Stimulated activated CD4-positive, alpha-beta T cell treated with anti-CD3 and anti-CD28 coated beads, Interleukin-4, amount 100 ng/mL, for 48 hours (primary cell): ENCODE measurements around the gene TUBB4A.

Experiments used
- DNase-seq, 2 donors: peaks; one replicate each; pipeline ENCODE4 v3.0.0-alpha.2; 2020; ENCODE audit warnings: low read depth in 2 of 2

TUBB4A gene

DNA sequence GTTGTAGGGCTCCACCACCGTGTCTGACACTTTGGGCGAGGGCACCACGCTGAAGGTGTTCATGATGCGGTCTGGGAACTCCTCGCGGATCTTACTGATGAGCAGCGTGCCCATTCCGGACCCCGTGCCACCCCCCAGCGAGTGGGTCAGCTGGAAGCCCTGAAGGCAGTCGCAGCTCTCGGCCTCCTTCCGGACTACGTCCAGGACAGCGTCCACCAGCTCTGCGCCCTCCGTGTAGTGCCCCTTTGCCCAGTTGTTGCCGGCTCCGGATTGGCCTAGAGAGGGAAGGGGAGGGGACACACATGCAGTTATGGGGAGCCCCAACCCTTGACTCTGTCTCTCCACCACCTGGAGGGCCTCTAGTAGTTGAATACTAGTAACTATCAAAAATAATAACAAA, 6.2 kb downstream of the TUBB4A start:
- DNase-seq, result no peak

DNA sequence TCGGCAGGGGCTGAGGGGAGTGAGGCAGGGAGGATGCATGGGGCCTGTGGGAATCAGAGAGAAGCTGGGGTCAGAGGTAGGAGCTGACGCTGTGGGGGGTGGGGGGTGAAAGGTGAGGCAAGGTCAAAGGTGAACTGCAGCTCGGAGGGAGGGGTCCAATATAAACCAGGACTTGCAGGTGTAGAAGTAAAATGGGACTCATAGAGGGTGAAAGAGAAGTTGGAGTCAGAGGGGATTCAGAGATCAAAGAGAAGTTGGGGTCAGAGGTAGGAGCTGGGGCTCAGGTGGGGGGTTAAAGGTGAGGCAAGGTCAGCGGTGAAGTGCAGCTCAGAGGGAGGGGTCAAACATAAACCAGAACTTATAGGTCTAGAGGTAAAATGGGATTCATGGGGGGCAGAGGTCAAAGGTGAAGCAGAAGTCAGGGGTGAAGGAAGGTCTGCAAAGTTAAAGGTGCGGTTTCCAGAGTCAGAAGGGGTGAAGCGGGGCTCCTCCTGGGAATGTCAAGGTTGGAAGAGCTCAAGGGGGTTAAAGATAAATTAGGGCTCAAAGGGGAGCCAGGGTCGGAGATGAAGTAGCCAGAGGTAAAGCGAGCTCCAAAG, 7.6 kb downstream of the TUBB4A start:
- no peak for DNase-seq

DNA sequence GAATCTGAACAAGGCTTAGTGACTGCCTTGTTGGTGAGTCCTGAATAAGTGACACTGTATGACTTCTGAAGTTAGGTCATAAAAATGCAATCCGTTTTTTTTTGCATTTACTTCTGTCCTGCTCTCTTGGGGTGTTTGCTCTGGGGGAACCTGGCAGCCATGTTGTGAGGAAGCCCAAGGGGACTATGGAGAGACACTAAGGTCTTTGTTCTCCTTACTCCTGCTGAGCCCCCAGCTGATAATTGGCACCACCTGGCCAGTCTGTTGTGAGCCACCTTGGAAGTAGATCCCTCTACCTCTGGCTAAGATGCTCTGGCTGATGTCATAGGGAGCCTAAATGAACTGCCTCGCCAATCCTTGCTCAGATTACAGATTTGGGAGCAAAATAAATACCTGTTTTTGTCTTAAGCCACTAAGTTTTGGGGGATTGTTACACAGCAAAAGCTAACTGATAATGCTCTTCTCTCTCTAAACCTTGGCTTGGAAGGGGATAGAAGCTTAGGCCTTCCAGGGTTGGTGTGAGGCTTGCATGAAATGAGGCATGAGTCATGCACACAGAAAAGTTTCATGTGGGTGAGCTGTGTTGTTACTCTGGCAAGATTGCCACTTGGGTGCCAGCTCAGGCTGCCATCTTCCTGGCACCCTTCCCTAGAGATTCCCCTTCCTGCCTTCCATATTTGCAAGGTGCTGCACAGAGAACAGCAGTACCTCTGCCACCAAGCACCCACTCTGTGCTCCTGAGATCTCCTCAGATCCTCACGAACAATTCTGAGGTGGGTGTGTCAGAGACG, 10.1 kb downstream of the TUBB4A start:
- DNase-seq, result no peak

- no peak for DNase-seq
Observed at GRCh38 chr19:6490134-6490533, 12.0 kb downstream of the TUBB4A start.

GRCh38 chr19:6489278-6490061, 12.6 kb downstream of the TUBB4A start:
- no peak for DNase-seq

DNA sequence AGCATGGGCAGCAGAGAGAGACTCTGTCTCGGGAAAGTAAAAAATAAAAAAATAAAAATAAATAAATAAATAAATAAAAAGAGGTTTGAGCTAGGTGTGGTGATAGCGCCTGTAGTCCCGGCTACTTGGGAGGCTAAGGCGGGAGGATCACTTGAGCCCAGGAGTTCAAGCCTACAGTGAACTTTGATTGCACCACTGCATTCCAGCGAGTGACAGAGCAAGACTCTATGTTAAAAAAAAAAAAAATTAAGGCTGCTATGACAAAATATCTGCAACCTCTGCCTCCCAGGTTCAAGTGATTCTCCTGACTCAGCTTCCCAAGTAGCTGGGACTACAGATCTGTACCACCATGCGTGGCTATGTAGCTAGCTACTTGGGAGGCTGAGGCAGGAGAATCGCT, 17.3 kb downstream of the TUBB4A start:
- DNase-seq, result no peak

GRCh38 chr19:6484230-6484629, 17.9 kb downstream of the TUBB4A start:
- DNase-seq, result no peak

GRCh38 chr19:6483235-6483634, 18.9 kb downstream of the TUBB4A start:
- no peak for DNase-seq

GRCh38 chr19:6482343-6482686, 19.8 kb downstream of the TUBB4A start:
- no peak for DNase-seq

- peak; percentile 55 to 58 for DNase-seq
Observed at GRCh38 chr19:6481541-6482342, 20.4 kb downstream of the TUBB4A start, which contains the start of gene DENND1C. TSS of gene DENND1C (minus strand) at chr19:6481787. CDS start at chr19:6481695, 92 bp downstream.

DNA sequence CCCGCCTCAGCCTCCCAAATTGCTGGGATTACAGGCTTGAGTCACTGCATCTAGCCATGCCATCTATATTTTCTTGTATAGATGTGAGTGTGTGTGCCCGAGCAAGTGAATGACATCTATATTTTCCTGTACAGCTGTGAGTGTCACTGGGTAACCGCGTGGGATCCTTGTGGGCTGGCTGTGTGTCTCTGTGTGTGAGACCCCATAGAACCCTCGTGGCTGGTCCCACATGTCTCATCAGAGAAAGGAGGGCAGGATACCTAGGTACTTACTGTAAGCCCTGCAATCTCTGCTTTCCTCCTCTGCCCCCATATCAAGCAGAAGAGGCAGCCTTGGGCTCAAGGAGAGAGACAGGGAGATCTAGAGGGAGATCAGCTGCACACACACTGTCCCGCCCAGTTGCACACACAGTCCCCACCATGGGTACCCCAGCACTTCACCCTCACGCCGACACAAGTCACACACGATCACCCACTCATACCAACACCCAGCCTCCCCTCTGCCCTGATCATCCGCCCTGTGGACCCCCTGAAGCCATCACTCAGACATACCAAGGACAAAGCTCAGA, 21.2 kb downstream of the TUBB4A start:
- no peak for DNase-seq

DNA sequence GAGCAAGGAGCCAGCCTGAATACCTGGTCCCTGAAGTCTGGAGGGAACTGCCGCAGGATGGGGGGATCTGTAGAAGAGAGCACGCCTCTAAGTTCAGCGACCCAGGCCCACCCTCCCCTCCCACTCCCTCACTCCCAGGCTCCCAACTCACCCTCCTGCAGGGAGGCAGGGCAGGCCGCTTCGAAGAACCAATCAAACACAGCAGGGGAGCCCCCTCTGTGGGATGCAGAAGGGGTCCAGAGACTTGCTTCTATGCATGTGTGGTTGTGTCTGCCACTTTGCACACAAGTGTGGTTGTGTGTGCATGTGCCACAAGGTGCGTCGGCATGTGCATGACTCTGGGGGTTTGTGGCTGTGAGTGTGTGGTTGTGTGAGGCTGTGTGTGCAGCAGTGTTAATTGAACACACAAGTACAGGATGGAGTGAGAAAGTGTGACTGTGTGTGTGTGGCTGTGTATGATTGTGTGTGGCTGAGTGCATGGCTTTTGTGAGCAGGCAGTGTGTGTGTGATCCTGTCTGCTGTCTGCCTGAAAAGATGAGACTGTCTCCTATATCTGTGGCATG, 22.2 kb downstream of the TUBB4A start:
- DNase-seq, result no peak

DNA sequence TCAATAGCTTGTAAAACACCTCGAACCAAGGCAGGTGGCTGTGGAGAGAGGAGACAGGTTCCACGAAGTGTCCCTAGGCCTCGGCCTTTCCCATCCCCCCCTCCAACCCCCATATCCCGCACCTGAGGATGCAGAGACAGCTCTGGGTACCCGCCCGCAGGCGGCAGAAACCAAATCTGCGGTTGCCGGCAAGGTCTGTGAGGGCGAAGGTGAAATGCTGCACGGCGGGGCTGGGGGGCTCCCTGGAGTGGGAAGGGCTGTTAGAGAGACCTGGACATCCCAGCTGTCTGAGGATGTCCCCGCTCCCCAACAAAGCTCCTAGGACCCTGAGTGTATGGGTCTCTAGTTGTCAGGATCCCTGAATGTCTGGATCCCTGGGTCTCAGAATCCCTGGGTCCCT, 23.3 kb downstream of the TUBB4A start:
- DNase-seq, result no peak

GRCh38 chr19:6476896-6477431, 25.1 kb downstream of the TUBB4A start:
- DNase-seq, result no peak

GRCh38 chr19:6476155-6476895, 25.8 kb downstream of the TUBB4A start:
- peak; percentile 44 to 79 for DNase-seq

DNA sequence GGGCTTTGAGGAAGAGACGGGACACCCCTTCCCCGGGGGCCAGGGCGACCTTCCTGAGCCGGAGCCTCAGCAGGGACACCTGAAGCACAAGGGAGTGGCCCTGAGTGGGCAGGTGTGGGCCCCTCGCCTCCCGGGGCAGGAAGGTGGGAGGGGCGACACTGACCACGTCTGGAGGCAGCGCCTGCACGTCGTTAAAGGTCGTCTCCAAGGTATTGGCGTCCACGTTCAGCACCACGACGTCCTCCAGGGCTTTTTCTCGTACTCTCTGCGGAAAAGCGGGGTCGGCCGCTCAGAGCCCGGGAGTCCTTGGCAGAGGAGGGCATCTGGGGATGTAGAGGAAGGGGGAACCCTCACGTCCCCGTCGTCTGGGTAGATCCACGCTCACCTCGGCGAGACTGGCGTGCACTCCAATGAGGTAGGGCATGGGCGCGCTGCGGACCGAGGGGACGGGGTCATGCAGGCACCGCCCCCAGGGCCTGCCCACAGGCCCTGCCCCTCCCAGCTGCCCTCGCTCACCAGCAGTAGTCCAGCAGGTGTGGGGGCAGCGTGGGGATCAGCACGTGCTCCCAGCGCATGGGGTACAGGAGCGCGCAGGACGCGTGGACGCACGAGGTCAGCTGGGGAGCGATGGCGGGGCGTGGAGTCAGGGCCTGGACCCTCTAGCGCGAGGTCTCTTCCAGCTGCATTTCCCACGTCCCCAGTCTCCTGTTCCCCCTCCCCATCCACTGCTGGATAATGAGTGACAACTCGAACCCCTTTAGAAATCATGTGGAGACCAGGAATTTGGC, 26.6 kb downstream of the TUBB4A start:
- DNase-seq, result no peak

DNA sequence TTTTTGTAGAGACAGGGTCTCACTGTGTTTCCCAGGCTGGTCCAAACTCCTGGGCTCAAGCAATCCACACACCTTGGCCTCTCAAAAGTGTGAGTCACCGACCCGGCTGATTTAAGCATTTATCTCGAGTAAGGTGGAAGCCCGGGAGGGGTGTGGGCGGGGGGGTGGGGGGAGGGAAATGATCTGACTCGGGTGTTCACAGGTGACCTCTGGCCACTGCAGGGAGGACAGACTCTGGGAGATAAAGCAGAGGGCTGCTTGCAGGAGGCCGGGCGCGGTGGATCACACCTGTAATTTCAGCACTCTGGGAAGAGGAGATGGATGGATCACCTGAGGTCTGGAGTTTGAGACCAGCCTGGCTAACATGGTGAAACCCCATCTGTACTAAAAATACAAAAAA, 28.5 kb downstream of the TUBB4A start:
- DNase-seq, result no peak

DNA sequence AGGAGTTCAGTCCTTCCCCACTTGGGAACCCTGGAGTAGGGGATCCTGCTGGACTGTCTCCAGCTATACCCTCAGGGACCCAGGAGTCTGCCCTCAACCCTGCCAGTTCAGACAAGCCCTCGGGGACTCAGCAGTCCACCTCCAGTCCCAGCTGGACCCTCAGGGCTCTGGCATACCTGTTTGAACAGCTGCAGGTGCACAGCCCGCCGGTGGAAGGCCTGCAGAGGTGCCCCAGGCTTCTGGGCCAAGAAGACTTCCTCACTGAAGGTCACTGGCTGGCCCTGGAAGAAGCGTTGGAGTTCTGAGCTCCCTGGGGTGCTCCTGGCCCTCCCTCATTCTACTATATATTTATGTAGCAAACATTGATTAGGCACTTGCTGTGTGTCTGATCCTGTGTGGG, 29.4 kb downstream of the TUBB4A start:
- no peak for DNase-seq

GRCh38 chr19:6471076-6471475, 31.0 kb downstream of the TUBB4A start:
- no peak for DNase-seq
